Bronchial epithelial cell (primary cell): Measurements from ENCODE around the gene AAK1. TPM values are rescaled to one million over a fixed set of nuclear protein-coding genes. Genes with fewer than 3 reads are reported as not detected.

Experiments
- DNase-seq: peaks from one replicate; pipeline ENCODE4 v3.0.0-alpha.2; 2010; ENCODE audit warnings: low read depth
- FAIRE-seq: peaks from 2 replicates; lab custom pipeline; 2011; peaks lifted over from hg19 to GRCh38; lab: Jason Lieb, UNC
- H3K27me3 ChIP-seq: 2 replicates; pipeline ENCODE4 v1.5.1; 2011; ENCODE audit warnings: low read length; ENCODE audit not compliant: control insufficient read depth, insufficient read depth
- H3K36me3 ChIP-seq: 2 replicates; pipeline ENCODE4 v1.5.1; 2011; ENCODE audit warnings: low read length; ENCODE audit not compliant: control insufficient read depth, insufficient read depth
- H3K4me3 ChIP-seq: 2 replicates; pipeline ENCODE4 v1.5.1; 2011; ENCODE audit warnings: mild to moderate bottlenecking, low read depth, low read length, control low read depth
- CTCF ChIP-seq: IDR thresholded peaks from 2 replicates; pipeline ENCODE4 v1.5.1; 2011; ENCODE audit warnings: mild to moderate bottlenecking, moderate library complexity, low read length, control low read depth, inconsistent platforms; ENCODE audit not compliant: insufficient read depth, severe bottlenecking
- total RNA-seq: library from RNA; depleted of rRNA; stranded (reverse); fragments of >200 nt; gene quantifications from 2 replicates; pipeline ENCODE4 v1.2.1, GENCODE V29; 2014

The AAK1 gene
- total RNA-seq, 1 donor from 2014 or later, result 17.9 TPM

GRCh38 chr2:69438580-69438979 is 205.0 kb downstream of the AAK1 start:
- DNase-seq (no peak), FAIRE-seq (no peak)
- no peaks in the 10 kb centered on the region for H3K36me3 ChIP-seq
- no peaks in the 10 kb centered on the region for H3K27me3 ChIP-seq
- H3K4me3 ChIP-seq, result no peak overlapping the region
- TF ChIP-seq CTCF, result no peak

GRCh38 chr2:69437751-69438154 is 205.8 kb downstream of the AAK1 start:
- DNase-seq (peak; percentile 49), FAIRE-seq (no peak)
- no peaks in the 10 kb centered on the region for H3K36me3 ChIP-seq
- peak overlapping the region; percentile 72 for H3K4me3 ChIP-seq
- H3K27me3 ChIP-seq, result no peaks in the 10 kb centered on the region
- TF ChIP-seq CTCF, result no peak

- TF ChIP-seq CTCF, result peak; percentile 67
- Histone ChIP-seq H3K27me3 (no peaks in the 10 kb centered on the region), H3K36me3 (no peaks in the 10 kb centered on the region), H3K4me3 (peak within 1 kb of the TSS; percentile 72)
- DNase-seq (peak; percentile 86), FAIRE-seq (no peak)
Measured at GRCh38 chr2:69436938-69437750, 206.4 kb downstream of the AAK1 start, which contains the start of gene NFU1. TSS of gene NFU1 (minus strand) at chr2:69437435. CDS start at chr2:69437422, 13 bp downstream.

- TF ChIP-seq CTCF, result no peak
- no peaks in the 10 kb centered on the region for H3K36me3 ChIP-seq
- DNase-seq (peak; percentile 38), FAIRE-seq (no peak)
- peak overlapping the region; percentile 72 for H3K4me3 ChIP-seq
- no peaks in the 10 kb centered on the region for H3K27me3 ChIP-seq
Measured at GRCh38 chr2:69436596-69436937, 207.0 kb downstream of the AAK1 start.

- Histone ChIP-seq H3K27me3 (no peaks in the 10 kb centered on the region), H3K36me3 (peaks cover 1% of the 10 kb centered on the region), H3K4me3 (no peak overlapping the region)
- DNase-seq, result no peak
- FAIRE-seq, result no peak
- TF ChIP-seq CTCF, result no peak
Measured at GRCh38 chr2:69434753-69435152, 208.8 kb downstream of the AAK1 start.
